Adrenal gland (tissue), 5 donors: ENCODE results near the gene SCN2A.

Experiments
- CTCF ChIP-seq, 6 experiments: fragments of 450-650 bp in 4 of 6; fragments of 200-600 bp in 2 of 6; sonication (generic) in 1 of 6; IDR thresholded peaks; 1 replicate in 5 of 6; 2 replicates in 1 of 6; pipeline versions ENCODE4 v1.5.1 to v1.8.0; 2016 to 2021; ENCODE audit warnings: antibody characterized with exemption in 6 of 6, mild to moderate bottlenecking in 2 of 6, moderate library complexity in 1 of 6
- POLR2A ChIP-seq, 2 donors: fragments of 450-650 bp; IDR thresholded peaks; one replicate each; pipeline ENCODE4 v1.6.1; 2017; ENCODE audit warnings: antibody characterized with exemption in 2 of 2, mild to moderate bottlenecking in 2 of 2, moderate library complexity in 1 of 2
- donor health status: DM: no; HTN: no; CAD: no.

DNA sequence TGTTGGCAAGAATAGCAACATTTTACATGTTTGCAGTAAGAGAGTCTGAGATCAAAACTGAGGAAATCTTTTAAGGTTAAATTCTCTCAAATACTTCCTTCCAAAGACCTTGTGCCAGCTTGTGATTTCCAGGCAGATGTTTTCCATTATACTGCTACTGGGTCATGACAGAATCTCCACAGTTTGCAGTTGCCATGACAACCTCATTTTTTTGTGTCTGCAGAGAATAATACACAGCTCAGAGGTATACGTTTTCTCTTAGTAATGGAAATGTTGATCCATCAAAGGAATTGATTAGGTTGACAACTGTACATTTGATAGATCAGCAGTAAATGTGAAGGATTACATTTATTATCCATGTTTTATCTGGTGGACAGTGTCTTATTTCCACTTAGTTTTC is 201.2 kb downstream of the SCN2A start:
- TF ChIP-seq CTCF (IDR thresholded peaks at IDR 0.05) (no peak), POLR2A (IDR thresholded peaks at IDR 0.05) (no peak)
